A549 (cell line): ENCODE measurements around the gene CHRNA1. TPM values are rescaled to one million over a fixed set of nuclear protein-coding genes. Genes with fewer than 3 reads are reported as not detected.

Experiments used
- ATAC-seq, 2 experiments: fragments of 200-7000 bp in 1 of 2; fragments of >200 bp in 1 of 2; cut with Nextera tagmentation in 1 of 2; cut with Tn5 transposase in 1 of 2; 3 replicates each; pipeline versions ENCODE4 v1.8.0 to v1.9.1; 2018 to 2020; ENCODE audit warnings: mild to moderate bottlenecking in 1 of 2, moderate library complexity in 1 of 2
- CTCF ChIA-PET: fragments of 300-600 bp; sonication (Branson Sonifier 250); formaldehyde crosslinking; extraction: SDS; loops from one replicate; lab custom pipeline; 2021; ENCODE audit warnings: antibody characterized with exemption, inconsistent platforms; lab: Yijun Ruan, JAX
- POLR2A ChIA-PET: fragments of 350-600 bp; formaldehyde crosslinking; extraction: SDS; loops from one replicate; lab custom pipeline; 2021; ENCODE audit warnings: antibody characterized with exemption, inconsistent platforms; lab: Yijun Ruan, JAX
- DNase-seq, 2 experiments: peaks; one replicate each; pipeline versions ENCODE4 v3.0.0 to v3.0.0-alpha.2; 2011 to 2016; ENCODE audit warnings: low read depth in 1 of 2, low spot score in 1 of 2
- FAIRE-seq: peaks from 2 replicates; lab custom pipeline; 2011; peaks lifted over from hg19 to GRCh38; lab: Jason Lieb, UNC
- H3K27ac ChIP-seq, 2 experiments: fragments of >200 bp; sonication (Bioruptor Twin); formaldehyde crosslinking; 3 replicates each; pipeline ENCODE4 v1.5.1; 2016 to 2017
- H3K4me1 ChIP-seq: fragments of >200 bp; sonication (Bioruptor Twin); formaldehyde crosslinking; 3 replicates; pipeline ENCODE4 v1.6.1; 2016
- H3K4me2 ChIP-seq: fragments of >200 bp; sonication (Bioruptor Twin); formaldehyde crosslinking; 3 replicates; pipeline ENCODE4 v1.6.1; 2016
- H3K4me3 ChIP-seq: fragments of >200 bp; sonication (Bioruptor Twin); formaldehyde crosslinking; 3 replicates; pipeline ENCODE4 v1.5.1; 2016
- H3K9me3 ChIP-seq: fragments of >200 bp; sonication (Bioruptor Twin); formaldehyde crosslinking; 3 replicates; pipeline ENCODE4 v1.6.1; 2016
- CBX8 ChIP-seq: fragments of 200-600 bp; sonication (generic); IDR thresholded peaks from 2 replicates; pipeline ENCODE4 v1.6.1; 2016
- CHD4 ChIP-seq: fragments of 200-600 bp; sonication (generic); IDR thresholded peaks from 2 replicates; pipeline ENCODE4 v1.6.1; 2016; ENCODE audit warnings: antibody characterized with exemption, mild to moderate bottlenecking, borderline replicate concordance
- EP300 ChIP-seq, 2 experiments: fragments of >200 bp; sonication (Bioruptor Twin); formaldehyde crosslinking; IDR thresholded peaks; 2 replicates in 1 of 2; 3 replicates in 1 of 2; pipeline ENCODE4 v1.6.1; 2016 to 2017
- FOSL2 ChIP-seq, 2 experiments: fragments of 450-650 bp in 1 of 2; fragments of >200 bp in 1 of 2; sonication (Bioruptor Twin) in 1 of 2; formaldehyde crosslinking; IDR thresholded peaks; 2 replicates each; pipeline versions ENCODE4 v1.5.0 to v1.6.1; 2016 to 2020; ENCODE audit warnings: mild to moderate bottlenecking in 1 of 2, moderate library complexity in 1 of 2
- HDAC2 ChIP-seq: fragments of 200-600 bp; sonication (generic); IDR thresholded peaks from 2 replicates; pipeline ENCODE4 v1.6.1; 2016
- HOXA7 ChIP-seq: fragments of 250-450 bp; sonication (Bioruptor Pico); IDR thresholded peaks from 2 replicates; pipeline ENCODE4 v1.5.0; 2020; ENCODE audit warnings: mild to moderate bottlenecking, moderate library complexity
- HOXB13 ChIP-seq: fragments of 250-450 bp; sonication (Bioruptor Pico); IDR thresholded peaks from 2 replicates; pipeline ENCODE4 v1.5.0; 2020; ENCODE audit warnings: low read depth, mild to moderate bottlenecking, moderate library complexity
- KDM5A ChIP-seq: fragments of 200-600 bp; sonication (generic); IDR thresholded peaks from 2 replicates; pipeline ENCODE4 v1.6.1; 2016; ENCODE audit warnings: antibody characterized with exemption, mild to moderate bottlenecking
- MAZ ChIP-seq: fragments of 150-350 bp; IDR thresholded peaks from 2 replicates; pipeline ENCODE4 v1.6.1; 2014; ENCODE audit warnings: antibody characterized with exemption, low read depth, low read length, borderline replicate concordance
- NR3C1 ChIP-seq: fragments of >200 bp; sonication (Bioruptor Twin); formaldehyde crosslinking; IDR thresholded peaks from 3 replicates; pipeline ENCODE4 v1.6.1; 2017
- PHF8 ChIP-seq: fragments of 200-600 bp; sonication (generic); IDR thresholded peaks from 2 replicates; pipeline ENCODE4 v1.6.1; 2016; ENCODE audit warnings: low read depth, mild to moderate bottlenecking, antibody characterized with exemption, moderate library complexity, borderline replicate concordance
- RAD21 ChIP-seq, 2 experiments: fragments of >200 bp in 1 of 2; sonication (Bioruptor Twin) in 1 of 2; formaldehyde crosslinking in 1 of 2; IDR thresholded peaks in 1 of 2; conservative IDR thresholded peaks in 1 of 2; 2 replicates in 1 of 2; 3 replicates in 1 of 2; pipeline ENCODE4 v1.6.1; 2012 to 2018; ENCODE audit warnings: inconsistent platforms in 1 of 2
- RARB ChIP-seq: fragments of 250-450 bp; sonication (Bioruptor Pico); IDR thresholded peaks from 2 replicates; pipeline ENCODE4 v1.8.0; 2021; ENCODE audit warnings: mild to moderate bottlenecking, moderate library complexity
- REST ChIP-seq: fragments of 200-600 bp; sonication (generic); IDR thresholded peaks from 2 replicates; pipeline ENCODE4 v1.6.1; 2016; ENCODE audit warnings: antibody characterized with exemption, mild to moderate bottlenecking, moderate library complexity
- RFX5 ChIP-seq: fragments of 450-650 bp; IDR thresholded peaks from 2 replicates; pipeline ENCODE4 v1.7.1; 2014; ENCODE audit warnings: antibody characterized with exemption, mild to moderate bottlenecking, moderate library complexity
- RNF2 ChIP-seq: fragments of 200-600 bp; sonication (generic); IDR thresholded peaks from 2 replicates; pipeline ENCODE4 v1.6.1; 2016; ENCODE audit warnings: low read depth, mild to moderate bottlenecking, antibody characterized with exemption, moderate library complexity, borderline replicate concordance
- TP53 ChIP-seq: fragments of 250-450 bp; sonication (Bioruptor Pico); IDR thresholded peaks from 2 replicates; pipeline ENCODE4 v1.5.0; 2021; ENCODE audit warnings: mild to moderate bottlenecking, moderate library complexity
- WGBS: methylation state at CpG from one replicate; pipeline ENCODE4 v1.1.6; 2017; ENCODE audit errors: missing lambda C conversion rate; 5-methylcytosine and 5-hydroxymethylcytosine counted together
- polyA plus RNA-seq, 4 experiments: library from polyadenylated mRNA; depleted of rRNA in 3 of 4; stranded (reverse); fragments of >200 nt; fragmentation: RNase III in 1 of 4; extraction: RNeasy Plus Mini Kit Qiagen cat#74134 plus additional on column Dnase treatment in 1 of 4; gene quantifications; 2 replicates in 3 of 4; 3 replicates in 1 of 4; pipeline ENCODE4 v1.2.3, GENCODE V29; 2011 to 2017
- TF ChIP-seq, protein P1 (sequence below): fragments of >200 bp; sonication (Bioruptor Twin); formaldehyde crosslinking; IDR thresholded peaks from 2 replicates; pipeline ENCODE4 v1.6.1; 2016
- TF ChIP-seq, protein P2 (sequence below): fragments of 250-450 bp; sonication (Bioruptor Pico); IDR thresholded peaks from 2 replicates; pipeline ENCODE4 v1.5.0; 2021; ENCODE audit warnings: mild to moderate bottlenecking, moderate library complexity, borderline replicate concordance

The CHRNA1 gene
- polyA plus RNA-seq, 2 of the 4 experiments (the other 2 are of a cell fraction) = not detected

DNA sequence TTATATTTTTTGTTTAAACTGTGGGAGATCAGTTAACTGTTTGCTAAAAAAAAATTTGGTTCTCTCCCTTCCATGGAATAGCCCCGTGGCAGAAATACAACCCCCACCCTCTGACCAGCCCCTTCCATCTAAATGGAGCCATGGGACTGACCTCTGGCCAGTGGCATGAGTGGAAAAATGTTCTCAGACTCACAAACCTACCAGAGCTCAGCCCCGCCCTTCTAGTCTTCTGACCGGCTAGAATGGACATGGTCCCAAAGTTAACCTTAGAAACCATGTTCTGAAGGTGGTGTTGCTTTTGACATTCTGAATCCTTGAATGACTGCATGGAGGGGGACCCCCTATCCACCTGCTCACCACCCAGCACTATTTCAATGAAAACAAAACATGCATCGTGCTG, 1.3 kb upstream of the CHRNA1 start:
- 57% methylated on average over 4 of the region's 4 CpGs for WGBS
- TF ChIP-seq KDM5A (no peak), PHF8 (no peak), RAD21 (conservative IDR thresholded peaks at IDR 0.05 in 1 of 2, IDR thresholded peaks at IDR 0.05 in 1 of 2) (no peak), REST (no peak), FOSL2 (IDR thresholded peaks at IDR 0.05) (no peak), FOSL2 (CRISPR knock-in tag; IDR thresholded peaks at IDR 0.05) (no peak), CBX8 (no peak), CHD4 (no peak), TP53 (CRISPR knock-in tag) (no peak), EP300 (IDR thresholded peaks at IDR 0.05) (no peak), HOXA7 (CRISPR knock-in tag) (no peak), NR3C1 (no peak), RFX5 (no peak), RNF2 (no peak), MAZ (no peak)
- TF ChIP-seq, protein P1, sequence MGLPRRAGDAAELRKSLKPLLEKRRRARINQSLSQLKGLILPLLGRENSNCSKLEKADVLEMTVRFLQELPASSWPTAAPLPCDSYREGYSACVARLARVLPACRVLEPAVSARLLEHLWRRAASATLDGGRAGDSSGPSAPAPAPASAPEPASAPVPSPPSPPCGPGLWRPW = no peak
- TF ChIP-seq, protein P2, sequence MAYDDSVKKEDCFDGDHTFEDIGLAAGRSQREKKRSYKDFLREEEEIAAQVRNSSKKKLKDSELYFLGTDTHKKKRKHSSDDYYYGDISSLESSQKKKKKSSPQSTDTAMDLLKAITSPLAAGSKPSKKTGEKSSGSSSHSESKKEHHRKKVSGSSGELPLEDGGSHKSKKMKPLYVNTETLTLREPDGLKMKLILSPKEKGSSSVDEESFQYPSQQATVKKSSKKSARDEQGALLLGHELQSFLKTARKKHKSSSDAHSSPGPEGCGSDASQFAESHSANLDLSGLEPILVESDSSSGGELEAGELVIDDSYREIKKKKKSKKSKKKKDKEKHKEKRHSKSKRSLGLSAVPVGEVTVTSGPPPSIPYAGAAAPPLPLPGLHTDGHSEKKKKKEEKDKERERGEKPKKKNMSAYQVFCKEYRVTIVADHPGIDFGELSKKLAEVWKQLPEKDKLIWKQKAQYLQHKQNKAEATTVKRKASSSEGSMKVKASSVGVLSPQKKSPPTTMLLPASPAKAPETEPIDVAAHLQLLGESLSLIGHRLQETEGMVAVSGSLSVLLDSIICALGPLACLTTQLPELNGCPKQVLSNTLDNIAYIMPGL (CRISPR knock-in tag) = no peak
- H3K9me3 ChIP-seq = no peaks in the 10 kb centered on the region
- no peak overlapping the region for H3K27ac ChIP-seq
- ATAC-seq (no peak), DNase-seq (no peak), FAIRE-seq (no peak)
- H3K4me1 ChIP-seq = peaks cover 10% of the 10 kb centered on the region; the same call in 1 of the 3 replicates
- CTCF ChIA-PET = interaction anchor here (1.0 to 7.3 kb wide), 7 partner anchors 10 to 240 kb away, joined by 3 to 68 read pairs (median 6); partner anchors contain the start of gene CHN1
- no peak overlapping the region for H3K4me3 ChIP-seq
- POLR2A ChIA-PET = no interaction called here
- H3K4me2 ChIP-seq = no peak overlapping the region

DNA sequence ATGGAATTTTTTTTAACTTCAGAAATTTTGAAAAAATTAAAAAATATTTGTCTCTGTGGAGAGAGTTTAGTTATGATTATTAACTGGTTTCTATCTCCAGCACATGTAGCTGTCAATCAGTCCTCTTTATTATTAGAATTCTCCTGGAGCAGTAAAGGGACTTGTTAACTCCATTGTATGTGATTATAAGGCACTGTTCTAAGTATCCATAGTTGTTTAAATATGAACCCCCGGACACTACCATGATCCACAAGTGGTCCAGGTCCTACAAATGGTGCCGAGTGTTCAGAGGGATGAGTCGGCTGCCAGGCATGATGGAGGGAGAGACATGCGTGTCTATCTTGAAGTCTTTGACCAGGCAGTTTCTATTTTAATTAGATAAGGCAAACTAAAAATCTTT, 492 bp downstream of the CHRNA1 start:
- no peak for DNase-seq
- ATAC-seq = peak in 1 of 2 experiments; percentile 31; a peak in 2 of 6 replicates
- no peak for FAIRE-seq
- TF ChIP-seq RFX5 = no peak
- TF ChIP-seq HDAC2 = no peak
- no peak for TF ChIP-seq RARB (CRISPR knock-in tag)
- TF ChIP-seq PHF8 = no peak
- no peak for TF ChIP-seq CBX8
- TF ChIP-seq HOXB13 (CRISPR knock-in tag) = no peak
- TF ChIP-seq, protein P2 (CRISPR knock-in tag) = no peak
- Histone ChIP-seq H3K4me3 (no peak overlapping the region), H3K27ac (peak overlapping the region in 1 of 2 experiments; percentile 2; a peak in 1 of 6 replicates), H3K9me3 (no peaks in the 10 kb centered on the region), H3K4me2 (0 out of 3 replicates have a peak overlapping the region, but pooled peaks have one; percentile 26), H3K4me1 (peaks cover 10% of the 10 kb centered on the region; the same call in 1 of the 3 replicates)
- WGBS = 76% methylated on average over 4 of the region's 4 CpGs
- POLR2A ChIA-PET = no interaction called here
- CTCF ChIA-PET = interaction anchor here (0.7 to 7.3 kb wide), 11 partner anchors 8 to 361 kb away, joined by 3 to 68 read pairs (median 7); no protein-coding TSS in a partner anchor
